Measurements from ENCODE around the gene DIP2C.

Gene DIP2C

GRCh38 chr10:631266-631665, 58.2 kb downstream of the DIP2C start:
- no peak overlapping the region for H3K27ac ChIP-seq
- TF ChIP-seq ZFX (IDR thresholded peaks at IDR 0.05) = no peak
- TF ChIP-seq, protein P1, sequence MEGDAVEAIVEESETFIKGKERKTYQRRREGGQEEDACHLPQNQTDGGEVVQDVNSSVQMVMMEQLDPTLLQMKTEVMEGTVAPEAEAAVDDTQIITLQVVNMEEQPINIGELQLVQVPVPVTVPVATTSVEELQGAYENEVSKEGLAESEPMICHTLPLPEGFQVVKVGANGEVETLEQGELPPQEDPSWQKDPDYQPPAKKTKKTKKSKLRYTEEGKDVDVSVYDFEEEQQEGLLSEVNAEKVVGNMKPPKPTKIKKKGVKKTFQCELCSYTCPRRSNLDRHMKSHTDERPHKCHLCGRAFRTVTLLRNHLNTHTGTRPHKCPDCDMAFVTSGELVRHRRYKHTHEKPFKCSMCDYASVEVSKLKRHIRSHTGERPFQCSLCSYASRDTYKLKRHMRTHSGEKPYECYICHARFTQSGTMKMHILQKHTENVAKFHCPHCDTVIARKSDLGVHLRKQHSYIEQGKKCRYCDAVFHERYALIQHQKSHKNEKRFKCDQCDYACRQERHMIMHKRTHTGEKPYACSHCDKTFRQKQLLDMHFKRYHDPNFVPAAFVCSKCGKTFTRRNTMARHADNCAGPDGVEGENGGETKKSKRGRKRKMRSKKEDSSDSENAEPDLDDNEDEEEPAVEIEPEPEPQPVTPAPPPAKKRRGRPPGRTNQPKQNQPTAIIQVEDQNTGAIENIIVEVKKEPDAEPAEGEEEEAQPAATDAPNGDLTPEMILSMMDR (conservative IDR thresholded peaks at IDR 0.05) = no peak

- TF ChIP-seq, protein P1 (conservative IDR thresholded peaks at IDR 0.05) = no peak
- no peak for TF ChIP-seq ZFX (IDR thresholded peaks at IDR 0.05)
- no peak overlapping the region for H3K27ac ChIP-seq
Measured at GRCh38 chr10:630581-631073, 58.8 kb downstream of the DIP2C start.

DNA sequence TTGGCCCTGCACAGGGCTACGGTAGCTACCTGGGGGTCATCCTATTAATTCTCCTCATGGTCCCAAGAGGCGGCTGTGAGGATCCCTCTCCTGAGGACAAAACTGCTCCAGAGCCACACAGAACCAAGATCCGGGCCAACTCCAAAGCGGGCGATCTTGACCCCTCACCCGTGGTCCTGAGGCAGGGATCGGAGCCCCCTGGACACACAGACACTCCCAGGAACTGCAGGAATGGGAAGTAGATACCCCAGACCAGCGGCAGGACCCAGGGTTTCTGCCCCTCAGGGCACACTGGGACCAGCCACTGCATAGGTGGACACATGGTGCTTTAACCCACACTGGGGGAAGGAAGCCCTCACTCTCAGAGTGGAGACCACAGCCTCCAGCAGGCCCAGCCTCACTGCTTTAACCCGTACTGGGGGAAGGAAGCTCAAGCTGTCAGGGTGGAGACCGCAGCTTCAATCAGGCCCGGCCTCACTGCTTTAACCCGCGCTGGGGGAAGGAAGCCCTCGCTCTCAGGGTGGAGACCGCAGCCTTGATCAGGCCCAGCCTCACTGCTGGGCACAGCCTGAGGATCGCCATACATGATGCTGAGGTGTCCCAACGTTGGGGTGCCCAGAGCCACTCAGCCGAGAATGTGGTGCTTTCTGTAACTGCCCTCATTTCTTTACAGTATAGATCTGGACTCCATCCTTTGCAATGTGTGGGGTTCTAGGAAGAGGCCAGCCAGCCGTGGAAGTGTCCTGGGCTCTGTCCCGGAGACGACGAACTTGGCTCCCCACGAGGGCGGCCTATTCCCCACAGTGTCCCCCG, 60.1 kb downstream of the DIP2C start:
- TF ChIP-seq ZFX (IDR thresholded peaks at IDR 0.05) = no peak
- TF ChIP-seq, protein P1 (conservative IDR thresholded peaks at IDR 0.05) = no peak
- no peak overlapping the region for H3K27ac ChIP-seq

DNA sequence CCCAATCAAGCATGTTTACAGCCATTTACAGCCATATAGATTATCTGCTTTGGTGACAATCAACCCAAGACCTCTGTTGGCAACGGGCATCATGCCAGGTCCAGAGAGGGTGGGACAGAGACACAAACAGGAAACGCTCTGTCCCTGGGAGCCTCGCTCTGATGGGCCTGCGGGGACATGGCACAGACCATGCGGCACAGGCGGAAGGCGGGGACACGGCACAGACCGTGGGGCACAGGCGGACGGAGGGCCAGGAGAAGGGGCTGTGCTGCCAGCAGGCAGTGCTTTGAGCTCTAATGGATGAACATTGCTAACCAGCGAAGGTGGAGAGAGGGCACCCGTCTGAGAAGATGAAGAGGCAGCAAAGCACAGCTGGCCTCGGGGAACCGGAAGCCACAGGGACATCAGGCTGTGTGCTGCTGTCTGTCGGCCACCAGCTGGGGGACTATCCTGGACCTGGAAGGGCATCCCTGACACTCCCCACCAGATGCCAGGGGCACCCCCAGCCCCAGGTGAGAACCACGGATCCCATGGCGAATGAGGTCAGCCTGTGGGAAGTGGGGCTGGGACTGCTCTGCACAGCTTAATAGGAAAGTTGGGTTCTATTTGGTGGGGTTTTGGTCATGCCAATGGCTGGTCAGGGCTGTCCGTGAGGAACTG, 61.0 kb downstream of the DIP2C start:
- no peak overlapping the region for H3K27ac ChIP-seq
- TF ChIP-seq, protein P1 (conservative IDR thresholded peaks at IDR 0.05) = no peak
- TF ChIP-seq ZFX (IDR thresholded peaks at IDR 0.05) = no peak

DNA sequence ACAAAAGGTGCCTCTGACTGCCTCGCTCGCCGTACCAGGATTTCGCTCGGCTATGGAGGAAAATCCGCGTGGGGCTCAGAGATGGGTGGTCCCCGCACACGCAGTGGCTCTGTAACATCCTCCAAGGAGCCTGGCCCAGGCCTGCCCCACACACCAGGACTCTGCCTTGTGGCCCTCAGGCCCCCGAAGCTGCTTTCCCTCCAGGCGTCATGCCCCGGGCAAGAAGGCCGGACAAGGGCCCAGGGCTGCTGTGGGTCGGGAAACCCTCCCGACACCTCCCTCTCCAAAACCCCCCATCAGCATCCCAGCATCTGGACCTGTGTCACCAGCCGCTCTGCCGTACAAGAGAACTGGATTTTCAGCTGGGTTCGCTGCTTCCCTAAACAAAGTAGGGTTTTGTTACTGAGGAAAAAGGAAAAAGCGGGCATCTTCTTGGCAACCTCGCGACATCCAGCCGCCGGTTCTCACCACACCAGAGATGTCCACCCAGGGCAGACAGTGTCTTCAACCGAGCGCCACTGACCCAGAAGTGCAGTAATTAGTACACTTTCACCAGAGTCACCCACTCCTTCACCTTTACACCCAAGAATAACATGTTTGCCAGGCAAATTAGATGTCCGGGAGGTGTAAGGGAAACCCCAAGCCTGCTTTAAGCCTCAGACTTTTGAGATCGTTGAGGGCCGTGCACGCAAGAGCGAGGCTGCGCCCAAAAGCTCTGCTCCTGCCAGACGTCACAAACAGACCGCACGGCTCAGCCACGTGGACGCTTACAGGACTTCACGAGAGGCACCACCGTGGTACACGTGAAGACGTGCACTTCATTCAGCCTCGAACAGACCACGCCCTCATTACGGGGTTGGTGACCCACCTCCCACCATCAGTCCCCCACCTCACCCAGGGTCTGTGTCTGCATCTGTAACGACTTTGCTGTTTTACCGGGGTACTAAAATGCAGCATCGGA, 62.2 kb downstream of the DIP2C start:
- no peak overlapping the region for H3K27ac ChIP-seq
- TF ChIP-seq, protein P1 (conservative IDR thresholded peaks at IDR 0.05) = no peak
- no peak for TF ChIP-seq ZFX (IDR thresholded peaks at IDR 0.05)

DNA sequence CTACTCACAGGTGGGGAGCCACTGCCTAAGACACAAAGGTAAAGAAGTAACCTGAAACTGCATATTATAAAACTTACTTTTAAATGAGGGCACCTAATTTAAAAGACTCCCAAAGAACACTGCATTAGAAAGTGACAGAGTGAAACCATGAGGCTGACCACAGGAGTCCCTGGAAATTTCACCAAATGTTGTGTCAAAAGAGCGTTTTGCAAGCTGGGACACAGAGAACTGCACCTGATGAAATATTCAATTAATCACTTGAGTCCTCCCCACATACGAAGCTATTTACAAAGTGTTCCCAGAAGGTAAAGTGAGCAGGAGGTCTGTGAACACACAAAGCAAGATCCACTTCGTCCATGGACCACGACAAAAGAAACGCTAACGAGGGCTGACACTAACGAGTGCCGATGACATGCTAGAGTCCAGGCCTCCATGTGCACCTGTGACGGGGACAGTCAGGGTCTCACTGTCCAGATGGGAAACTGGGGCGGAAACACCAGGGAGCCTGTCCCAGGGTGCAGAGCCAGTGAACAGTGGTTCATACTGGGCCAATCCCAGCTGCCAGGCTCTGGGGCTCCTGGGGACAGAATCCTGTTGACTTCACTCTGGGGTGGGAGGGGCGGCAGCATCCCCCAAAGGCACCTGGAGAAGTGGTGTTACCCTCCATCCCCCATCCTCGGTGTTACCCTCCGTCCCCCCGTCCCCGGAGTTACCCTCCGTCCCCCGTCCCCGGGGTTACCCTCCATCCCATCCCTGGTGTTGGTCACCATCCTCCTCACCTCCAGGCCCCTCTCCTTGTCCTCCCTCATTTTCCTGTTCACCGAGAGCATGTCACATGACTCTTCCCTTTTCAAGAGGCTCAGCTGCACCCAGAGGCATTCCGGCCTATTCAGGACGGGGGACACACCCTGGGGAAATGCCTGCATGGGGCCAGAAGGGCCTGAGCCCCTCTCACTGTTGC, 63.4 kb downstream of the DIP2C start:
- TF ChIP-seq, protein P1 (conservative IDR thresholded peaks at IDR 0.05) = no peak
- TF ChIP-seq ZFX (IDR thresholded peaks at IDR 0.05) = no peak
- no peak overlapping the region for H3K27ac ChIP-seq
